ENCODE data around the gene RIPOR3.
"Not testable (repeated sequence)": the region's sequence is repeated elsewhere in the genome, so short reads cannot be mapped to it uniquely, and the experiment has no call there.

Gene RIPOR3

DNA sequence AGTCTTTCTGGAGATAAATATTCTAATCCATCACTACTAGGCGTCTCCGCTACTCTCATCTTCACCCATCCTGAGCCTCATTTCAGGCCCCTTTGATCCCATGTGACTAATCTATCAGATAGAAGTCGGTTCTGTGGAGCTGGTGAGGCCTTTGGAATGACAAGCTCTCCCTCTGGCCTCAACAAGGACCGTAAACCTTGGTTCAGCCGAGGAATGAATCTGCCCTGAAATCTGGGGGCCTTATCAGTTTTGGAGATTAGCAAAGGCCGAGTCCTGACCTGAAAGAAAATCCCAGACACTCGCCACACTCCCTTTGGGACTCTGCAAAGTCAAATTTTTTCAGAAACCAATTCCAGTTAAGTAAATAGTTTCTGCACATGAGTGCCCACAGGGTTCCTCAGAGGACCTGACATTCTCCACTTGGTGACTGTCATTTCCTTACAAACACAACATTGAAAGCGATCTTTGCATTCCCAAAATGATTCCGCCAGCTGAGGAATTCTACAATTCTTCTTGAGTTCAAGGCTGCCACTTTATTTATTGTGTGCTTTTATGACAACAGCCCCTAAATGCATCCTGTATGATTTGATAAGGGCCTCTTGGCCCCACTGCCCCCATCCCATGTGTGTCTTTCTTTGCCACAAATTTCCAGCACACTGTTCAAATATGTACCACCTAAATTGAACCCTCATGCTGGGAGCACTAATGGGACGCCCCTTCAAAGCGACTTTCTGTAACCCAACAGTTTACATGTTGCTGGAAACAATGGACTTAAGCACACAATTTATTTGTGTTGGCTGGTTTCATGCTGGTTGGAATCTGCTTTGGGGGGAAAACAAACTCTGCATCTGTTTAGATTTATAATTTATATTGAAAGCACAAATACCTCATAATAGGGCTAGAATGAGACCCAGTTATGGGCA lies 10.0 kb upstream of the RIPOR3 start:
- no peak for DNase-seq

DNA sequence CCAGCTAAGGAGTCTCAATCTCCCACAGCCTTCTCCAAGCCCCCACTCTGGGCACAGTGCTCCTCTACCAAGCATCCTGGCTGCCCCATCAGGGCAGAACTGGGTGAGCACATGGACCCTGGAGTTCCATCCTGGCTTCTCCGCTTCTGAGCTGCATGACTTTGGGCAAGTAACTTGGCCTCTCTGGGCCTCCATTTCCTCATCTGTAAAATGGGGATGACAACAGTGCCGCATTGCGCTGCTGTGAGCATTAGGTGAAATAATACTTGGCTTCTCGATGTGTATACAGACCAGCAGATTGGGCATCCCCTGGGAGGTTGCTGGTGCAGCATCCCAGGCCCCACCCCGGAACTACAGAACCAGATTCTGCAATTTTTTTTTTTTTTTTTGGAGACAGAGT lies 8.3 kb upstream of the RIPOR3 start:
- DNase-seq = no peak

DNA sequence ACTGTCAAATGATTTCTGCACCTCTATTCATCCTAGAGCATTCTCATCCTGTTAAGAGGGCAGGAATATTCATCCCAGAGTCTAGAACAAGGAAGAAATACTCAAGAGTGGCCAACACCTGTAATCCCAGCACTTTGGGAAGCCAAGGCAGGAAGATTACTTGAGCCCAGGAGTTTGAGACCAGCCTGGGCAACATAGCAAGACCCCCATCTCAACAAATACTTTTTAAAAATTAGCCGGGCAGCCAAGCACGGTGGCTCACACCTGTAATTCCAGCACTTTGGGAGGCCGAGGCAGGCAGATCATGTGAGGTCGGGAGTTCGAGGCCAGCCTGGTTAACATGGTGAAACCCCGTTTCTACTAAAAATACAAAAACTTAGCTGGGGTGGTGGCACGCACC lies 6.9 kb upstream of the RIPOR3 start:
- not testable (repeated sequence) for DNase-seq

DNA sequence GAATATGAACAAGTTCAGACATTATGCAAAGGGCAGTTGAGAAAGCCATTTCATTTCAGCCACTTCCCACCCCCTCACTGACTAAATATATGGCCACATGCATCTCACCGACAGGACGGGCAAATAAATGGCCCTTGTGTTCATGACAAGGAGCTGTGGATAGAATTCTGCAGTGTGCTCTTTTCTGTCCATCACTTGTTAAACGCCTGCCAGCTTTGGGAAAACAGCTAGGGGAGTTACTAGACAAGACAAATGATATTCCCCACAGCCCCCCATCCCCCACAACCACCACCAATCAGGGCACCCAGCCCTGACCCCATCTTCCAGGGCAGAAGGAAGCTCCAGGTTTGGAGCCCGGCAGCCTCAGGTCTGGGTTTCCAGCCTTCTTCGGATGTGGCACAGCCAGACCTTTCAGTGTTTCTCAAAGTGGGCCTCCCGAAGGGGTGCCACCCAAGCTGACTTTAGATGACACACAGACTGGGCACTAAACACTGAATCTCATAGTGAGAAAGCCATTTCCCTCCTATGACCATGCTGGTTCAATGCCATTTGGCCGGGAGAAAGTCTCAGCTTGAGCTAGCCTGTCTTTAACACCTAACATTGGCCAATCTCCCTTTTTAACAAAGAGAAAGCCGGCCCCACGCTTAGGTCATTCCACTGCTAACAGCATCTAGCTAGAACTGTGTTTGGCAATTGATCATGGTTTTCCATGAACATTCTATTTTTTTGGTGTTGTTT lies 4.0 kb upstream of the RIPOR3 start:
- no peak for DNase-seq

DNA sequence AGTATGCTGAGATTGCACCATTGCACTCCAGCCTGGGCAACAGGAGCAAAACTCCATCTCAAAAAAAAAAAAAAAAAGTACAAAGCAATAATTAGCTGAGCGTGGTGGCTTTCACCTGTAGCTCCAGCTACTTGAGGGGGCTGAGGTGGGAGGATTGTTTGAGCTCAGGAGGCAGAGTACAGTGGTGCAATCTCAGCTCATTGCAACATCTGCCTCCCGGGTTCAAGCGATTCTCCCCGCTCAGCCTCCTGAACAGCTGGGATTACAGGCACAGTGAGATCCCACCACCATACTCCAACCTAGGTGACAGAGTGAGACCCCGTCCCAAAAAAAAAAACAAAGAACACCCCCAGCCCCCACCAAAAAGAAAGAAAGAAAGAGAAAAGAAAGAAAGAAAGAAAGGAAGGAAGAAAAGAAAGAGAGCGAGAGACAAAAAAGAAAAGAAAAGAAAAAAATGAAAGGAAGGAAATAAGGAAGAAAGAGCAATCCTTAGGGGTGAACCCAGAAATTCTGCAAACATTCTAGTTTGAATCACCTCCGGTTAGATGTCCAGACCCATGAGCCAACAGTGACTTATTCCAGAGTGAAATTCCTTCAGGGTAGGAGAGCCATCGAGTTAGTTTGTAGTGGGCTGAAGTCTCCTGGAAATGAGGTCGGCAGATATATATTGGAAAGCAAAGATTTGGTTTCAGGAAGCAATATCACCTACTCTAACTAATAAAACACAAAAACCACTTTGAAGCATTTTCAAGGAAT lies 3.2 kb upstream of the RIPOR3 start:
- no peak for DNase-seq

DNA sequence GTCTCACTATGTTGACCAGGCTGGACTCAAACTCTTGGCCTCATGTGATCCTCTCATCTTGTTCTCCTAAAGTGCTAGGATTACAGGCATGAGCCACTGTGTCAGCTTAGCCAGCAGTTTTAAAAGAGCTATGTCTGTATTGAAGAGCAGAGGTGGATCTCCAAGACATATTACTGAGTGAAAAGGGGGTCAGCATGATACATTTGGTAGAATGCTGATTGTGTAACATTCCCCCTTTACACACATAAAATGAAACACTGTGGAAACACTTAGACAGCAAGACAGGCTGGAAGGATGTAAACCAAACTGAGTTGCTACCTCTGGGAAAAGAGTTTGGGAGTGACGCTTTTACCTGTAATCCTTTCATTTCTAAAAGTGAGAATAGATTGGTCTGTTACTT lies 1.7 kb upstream of the RIPOR3 start:
- DNase-seq = no peak

DNA sequence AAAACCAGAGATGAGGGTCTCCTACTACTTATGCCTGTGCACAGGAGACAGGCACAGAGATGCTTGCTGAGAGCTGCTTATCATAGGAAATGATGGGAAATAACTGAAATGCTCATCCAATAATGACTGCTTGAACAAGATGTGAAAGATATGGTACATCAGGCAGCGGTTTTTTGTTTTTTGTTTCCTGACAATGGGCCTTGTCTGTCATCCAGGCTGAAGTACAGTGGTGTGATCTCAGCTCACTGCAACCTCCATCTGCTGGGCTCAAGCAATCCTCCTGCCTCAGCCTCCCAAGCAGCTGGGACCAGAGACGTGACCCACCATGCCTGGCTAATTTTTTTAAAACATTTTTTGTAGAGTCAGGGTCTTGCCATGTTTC lies 1.2 kb upstream of the RIPOR3 start:
- DNase-seq = peak; percentile 8

DNA sequence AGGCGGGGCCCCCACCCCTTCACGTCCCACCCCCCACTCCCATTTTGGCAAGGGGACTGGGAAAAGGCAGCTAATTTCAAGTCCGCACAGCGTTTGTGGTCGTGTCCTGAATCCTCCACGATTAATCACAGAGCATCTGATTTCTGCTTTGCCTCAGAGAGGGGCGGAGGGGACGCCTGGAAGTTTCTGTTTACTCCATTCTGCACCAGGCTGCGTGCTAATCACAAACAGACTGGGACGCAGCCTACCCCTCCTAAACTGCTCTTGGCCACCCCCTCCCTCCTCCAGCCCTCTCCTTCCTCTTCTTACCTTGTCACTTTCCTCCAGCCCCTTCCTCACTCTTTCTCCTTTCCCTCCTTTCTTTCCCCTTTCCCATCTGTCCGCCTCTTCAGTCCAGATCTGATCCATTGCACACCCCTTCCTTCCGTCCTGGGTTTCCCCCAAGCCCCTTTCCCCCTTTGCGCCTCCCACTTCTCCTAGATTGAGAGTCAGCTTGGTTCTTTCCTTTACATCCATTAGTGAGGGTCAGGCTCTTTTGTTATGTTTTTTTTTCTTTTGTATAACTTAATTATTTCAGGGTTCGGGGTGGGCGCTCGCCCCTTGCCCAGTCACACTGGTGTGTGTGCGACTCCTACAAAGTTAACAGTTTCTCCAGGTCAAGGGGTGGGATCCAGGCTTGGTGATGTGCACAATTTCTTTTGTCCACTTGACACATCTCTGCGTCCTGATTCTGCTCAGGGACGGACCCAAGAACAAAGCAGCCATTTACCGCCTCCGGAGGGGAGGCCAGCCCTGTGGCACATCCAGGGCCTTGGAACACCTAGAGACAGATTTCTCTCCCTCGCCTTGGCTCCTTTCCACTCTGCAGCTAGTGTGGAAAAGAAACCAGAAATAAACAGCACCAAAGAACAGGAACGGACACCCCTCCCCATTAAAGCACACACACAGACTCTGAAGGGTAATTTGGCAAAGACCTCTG lies 520 bp upstream of the RIPOR3 start:
- DNase-seq = peak; percentile 73

DNA sequence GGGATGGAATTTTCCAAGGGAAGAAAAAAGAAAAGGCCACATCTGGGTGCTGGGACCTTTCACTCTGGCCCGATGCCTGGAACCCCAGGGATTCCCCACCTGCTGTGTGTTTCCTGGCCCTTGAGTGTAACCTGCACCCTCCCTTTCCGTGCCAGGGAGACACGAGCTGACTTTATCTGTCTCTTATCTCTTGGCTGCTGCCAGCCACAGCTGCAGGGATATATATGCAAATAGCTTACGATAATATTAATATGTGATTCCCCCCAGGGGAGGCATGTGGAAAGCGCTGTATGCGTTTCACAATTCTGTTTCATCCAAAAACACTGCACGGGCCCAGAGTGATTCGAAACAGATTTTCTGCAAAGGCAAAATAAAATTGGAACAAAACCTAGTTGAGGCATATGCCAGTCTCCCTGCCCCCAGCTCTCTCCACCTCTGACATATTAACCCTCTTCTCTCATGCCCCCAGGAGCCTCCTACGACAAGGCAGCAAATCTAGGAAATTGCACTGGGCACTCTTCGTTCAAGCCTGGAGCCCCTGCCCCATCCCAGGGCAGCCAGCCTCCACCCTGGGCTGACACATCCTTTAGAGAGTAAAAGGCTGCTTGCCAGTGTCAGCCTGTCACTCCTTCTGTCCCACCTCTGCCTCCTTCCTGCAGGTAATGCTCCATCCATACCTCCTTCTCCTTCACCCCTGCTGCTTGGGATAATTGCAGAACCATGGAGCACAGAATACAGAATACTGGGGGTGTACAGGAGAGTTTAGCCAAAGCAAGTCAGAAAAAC lies 1.3 kb downstream of the RIPOR3 start:
- DNase-seq = peak; percentile 12

DNA sequence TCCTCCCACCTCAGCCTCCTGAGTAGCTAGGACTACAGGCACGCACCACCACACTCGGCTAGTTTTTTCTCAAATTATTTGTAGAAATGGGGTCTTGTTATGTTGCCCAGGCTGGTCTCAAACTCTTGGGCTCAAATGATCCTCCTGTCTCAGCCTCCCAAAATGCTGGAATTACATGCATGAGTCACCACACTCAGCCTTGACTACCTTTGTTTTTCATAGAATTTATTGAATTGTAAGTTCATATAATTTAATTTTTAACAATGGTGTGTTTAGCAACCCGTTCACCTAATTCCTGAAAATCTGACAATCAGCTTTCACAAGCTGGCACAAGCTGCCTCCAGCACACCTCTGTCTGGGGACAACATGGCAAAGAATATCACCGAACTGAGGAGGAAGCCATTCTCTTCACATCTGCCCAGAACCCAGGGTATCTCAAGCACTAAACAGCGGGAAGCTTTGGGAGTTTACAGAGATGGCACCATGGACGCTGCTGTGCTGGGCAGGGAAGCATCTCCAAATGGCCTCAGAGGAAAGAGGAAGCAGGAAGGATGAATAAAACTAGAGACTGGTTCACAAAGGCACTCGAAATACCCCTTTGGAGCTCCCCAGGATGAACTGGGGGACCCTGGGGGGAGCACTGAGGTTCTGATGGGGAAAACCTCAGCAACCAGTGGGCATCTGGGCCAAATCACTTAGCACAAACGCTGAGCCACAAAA lies 2.9 kb downstream of the RIPOR3 start:
- no peak for DNase-seq

DNA sequence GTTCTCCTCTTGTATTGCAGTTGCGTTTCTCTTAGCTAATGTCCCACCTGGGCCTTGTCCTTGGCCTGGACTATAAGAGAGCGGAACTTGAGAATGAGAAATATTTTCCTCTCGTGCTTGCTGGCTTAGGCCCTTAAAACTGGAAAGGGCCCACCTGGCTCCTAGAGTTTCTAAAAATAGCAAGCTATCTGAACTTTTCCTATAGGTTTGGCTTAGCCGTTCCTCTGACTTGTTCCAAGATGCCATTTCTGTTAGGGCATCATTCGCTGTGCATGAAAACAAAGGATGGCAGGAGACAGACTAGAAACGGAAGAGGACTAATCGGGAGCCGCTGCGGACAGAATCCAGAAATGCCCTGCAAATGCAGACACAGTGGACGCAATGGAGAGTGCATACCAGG lies 4.5 kb downstream of the RIPOR3 start:
- DNase-seq = no peak

DNA sequence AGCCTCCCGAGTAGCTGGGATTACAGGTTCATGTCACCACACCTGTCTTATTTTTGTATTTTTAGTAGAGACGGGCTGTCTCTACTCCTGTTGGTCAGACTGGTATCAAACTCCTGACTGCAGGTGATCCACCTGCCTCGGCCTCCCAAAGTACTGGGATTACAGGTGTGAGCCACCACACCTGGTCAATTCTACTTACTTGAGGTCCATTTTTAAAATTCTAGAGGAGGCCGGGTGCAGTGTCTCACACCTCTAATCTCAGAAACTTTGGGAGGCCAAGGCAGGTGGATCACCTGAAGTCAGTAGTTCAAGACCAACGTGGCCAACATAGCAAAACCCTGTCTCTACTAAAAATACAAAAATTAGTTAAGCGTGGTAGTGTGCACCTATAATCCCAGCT lies 7.8 kb downstream of the RIPOR3 start:
- no peak for DNase-seq

DNA sequence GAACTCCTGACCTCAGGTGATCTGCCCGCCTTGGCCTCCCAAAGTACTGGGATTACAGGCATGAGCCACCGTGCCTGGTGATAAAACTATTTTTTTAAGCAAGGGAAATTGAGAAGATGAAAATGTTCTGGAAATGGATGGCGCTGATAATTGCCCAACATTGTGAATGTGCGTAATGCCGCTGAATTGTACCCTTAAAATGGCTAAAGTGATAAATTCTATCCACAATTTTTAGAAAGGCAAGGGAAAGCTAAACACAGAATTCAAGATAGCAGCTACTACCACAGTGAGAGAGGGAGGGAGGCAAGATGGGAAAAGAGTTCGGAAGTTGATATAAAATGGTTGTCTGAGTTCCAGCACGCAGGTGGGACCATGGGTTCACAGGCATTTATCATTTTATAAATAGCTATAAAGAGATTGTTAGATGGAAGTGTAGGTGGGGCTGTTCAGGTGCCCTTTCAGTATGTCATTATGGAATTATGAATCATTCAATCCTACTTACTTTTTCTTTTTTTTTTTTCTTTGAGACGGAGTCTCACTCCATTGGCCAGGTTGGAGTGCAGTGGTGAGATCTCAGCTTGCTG lies 8.3 kb downstream of the RIPOR3 start:
- no peak for DNase-seq

DNA sequence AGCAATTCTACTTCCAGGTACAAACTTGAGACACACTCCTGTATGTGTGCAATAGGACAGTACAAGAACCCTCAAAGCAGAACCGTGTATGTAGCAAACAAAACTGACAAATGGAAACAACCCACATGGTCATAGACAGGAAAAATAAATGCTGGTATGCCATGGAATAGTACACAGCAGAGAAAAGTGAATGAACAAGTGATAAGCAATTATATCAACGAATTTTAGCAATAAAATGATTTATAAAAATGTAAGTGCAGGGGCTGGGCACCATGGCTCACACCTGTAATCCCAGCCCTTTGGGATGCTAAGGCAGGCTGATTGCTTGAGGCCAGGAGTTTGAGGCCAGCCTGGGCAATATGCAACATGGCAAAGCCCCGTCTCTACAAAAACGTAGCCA lies 9.3 kb downstream of the RIPOR3 start:
- DNase-seq = no peak

DNA sequence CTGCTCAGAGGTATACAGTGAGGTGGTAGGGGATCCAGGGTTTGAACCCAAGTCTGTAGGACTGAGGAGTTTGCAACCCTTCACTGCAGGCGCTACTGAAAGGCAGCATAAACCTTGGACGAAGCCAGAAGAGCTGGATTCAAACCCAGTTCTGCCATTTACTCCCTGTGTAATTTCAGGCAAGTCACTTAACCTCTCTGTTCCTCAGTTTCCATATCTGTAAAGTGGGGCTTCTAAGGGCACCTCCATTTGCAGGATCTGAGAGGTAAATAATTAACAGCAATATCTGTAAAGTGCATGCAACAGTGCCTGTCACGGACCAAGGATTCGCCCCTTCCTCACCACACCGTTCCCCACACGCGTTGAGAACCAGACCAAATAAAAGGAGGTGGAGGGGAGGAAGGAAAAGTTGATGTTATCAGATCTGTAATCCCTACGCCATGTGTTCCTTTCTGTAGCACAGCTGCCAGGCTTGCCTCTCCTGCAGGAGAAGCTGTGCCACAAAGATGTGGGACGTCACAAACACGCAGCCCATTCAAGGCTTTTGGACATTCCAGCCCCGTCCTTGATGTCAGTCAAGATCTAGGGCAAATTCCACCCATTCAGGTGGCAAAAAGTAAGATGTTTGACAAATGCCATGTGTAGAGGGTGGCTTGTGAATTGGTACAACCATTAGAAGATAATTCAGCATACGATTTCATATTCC lies 9.8 kb downstream of the RIPOR3 start:
- DNase-seq = no peak

DNA sequence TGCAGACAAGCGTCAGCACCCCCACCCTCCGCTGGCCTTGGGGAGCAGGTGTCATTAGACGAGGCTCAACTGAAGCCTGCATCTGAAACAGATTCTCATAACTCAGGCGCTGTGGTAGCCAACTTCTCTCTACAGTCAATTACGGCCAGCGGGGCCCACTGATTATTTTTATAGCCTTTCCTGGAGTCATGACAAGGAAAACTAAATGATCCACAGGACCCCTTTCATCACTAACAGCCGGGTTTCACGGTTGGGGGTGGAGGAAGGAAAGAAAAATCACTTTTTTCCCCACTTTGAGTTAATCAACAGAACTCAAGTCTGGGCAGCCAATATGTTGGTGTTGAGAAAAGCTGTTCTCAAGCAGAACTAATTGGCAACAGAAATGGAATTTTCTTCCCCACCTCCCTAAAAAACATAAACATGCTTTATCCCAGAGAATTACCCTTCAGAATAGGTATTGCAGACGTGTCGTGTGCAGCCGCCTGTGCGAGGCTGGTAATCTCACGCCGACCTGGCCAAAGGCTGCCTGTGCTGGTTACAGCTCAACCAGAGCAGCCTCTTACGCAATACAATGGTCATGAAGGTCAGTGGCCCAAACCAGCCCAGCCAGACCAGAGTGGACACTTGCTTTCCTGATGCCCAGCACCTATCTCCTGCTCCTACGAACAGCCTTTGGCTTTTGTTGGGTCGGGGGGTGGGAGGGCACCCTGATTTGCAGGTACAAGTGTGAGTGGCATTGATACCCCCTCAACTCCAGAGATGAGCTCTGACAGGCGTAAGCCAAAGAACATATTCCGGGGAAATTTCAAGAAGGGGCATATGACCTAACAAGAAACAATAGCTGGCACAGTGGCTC lies 11.0 kb downstream of the RIPOR3 start:
- DNase-seq = no peak

DNA sequence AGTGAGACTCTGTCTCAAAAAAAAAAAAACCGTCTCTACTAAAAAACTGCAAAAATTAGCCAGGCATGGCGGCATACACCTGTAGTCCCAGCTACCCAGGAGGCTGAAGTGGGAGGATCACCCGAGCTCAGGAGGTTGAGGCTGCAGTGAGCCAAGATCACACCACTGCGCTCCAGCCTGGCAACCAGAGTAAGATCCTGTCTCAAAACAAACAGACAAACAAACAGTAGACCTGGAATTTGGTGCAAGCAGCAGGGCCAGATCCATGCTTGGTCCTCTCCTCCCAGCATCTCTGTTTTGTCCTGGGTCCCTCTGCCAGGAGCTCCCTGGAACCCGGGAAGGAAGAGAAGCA lies 11.6 kb downstream of the RIPOR3 start:
- DNase-seq = no peak

DNA sequence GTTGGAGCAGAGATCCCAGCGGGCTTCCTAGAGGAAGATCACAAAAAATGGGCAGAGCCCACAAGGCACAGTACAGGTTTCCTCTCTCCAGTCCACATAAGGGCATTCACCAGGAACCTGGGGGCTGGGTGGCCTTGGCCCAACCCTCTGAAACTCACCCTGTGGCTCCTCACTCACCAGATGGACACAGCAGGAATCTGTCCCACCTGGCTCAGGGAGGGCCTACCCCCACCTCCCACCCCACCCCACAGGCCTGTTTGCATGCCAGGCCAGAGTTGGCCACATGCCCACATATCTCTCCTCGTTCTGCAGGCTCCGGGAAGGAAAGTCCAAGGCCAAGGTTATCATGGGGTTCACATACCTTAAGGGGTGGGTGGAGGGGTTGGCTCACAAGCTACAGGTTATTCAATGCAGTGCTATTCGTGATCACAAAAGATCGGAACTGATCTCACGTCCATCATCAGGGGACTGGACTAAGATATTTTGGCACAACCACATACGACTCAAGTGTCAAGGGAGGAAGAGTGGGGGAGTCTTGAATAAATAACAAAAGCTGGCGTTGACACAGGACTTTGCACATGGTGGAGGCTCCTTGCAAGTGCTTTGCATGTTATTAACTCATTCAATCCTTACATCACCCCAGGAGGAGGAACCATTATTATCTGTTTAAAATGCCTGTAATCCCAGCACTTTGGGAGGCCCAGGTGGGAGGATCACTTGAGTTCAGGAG lies 13.0 kb downstream of the RIPOR3 start:
- DNase-seq = no peak

Measured in OCI-M1 (cell line).